ENCODE data around the gene HSPA1L. TPM values are rescaled to one million over a fixed set of nuclear protein-coding genes. Genes with fewer than 3 reads are reported as not detected.
A peak's percentile ranks its signal among the peaks of the same experiment; 100 is the strongest.
"Not testable (repeated sequence)": the region's sequence is repeated elsewhere in the genome, so short reads cannot be mapped to it uniquely, and the experiment has no call there.

The HSPA1L gene
- total RNA-seq, 4 donors from 2014 or later, result 1.3 to 2.3 (median 1.8) TPM

DNA sequence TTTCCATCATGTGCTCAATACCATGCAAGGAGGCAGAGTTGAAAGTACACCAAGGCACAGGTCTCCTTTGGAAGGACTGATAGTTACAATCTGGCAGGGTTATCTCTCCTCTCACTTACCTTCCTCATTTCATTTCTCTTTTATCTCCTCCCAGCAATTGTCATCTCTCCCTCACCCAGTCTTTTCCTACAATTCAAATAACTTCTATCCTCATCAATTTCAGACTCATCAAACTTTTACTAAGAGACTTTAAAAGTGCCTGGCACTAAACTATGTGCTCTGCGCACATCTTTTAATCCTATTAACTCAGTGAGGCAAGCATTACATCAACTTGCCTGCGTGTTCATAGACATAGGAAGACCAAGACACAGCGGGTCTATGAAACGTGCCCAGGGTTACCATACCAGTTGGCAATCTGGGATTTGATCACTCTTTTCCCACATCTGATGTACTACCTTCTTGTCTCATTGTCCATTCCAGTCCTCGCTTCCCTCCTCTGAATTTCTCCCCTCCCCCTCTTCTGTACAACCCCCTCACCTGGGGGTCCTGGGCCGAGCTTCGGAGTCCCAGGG, 20.7 kb downstream of the HSPA1L start:
- no peak for DNase-seq (ENCODE audit: low spot score in 2 of 2)
- peak overlapping the region; percentile 74 for H3K4me3 ChIP-seq (ENCODE audit: low read depth, poor library complexity, severe bottlenecking)
- TF ChIP-seq POLR2A (IDR thresholded peaks at IDR 0.05), result no peak
- TF ChIP-seq CTCF (IDR thresholded peaks at IDR 0.05), result no peak
- intact Hi-C loops (cut with DNase I; ENCODE audit: low total_unique reads), result no loop called here
- WGBS, 2 donors, result 7 to 9% methylated on average over 7 of the region's 7 CpGs

DNA sequence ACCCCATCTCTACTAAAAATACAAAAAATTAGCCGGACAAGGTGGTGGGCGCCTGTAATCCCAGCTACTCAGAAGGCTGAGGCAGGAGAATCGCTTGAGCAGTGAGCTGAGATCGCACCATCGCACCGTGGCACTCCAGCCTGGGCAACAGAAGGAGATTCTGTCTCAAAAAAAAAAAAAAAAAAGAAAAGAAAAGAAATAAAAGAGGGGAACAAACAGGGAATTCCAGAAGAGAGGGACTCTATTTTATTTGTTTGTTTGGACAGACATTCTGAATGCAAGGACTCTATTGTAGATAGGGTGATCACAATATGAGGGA, 21.2 kb downstream of the HSPA1L start:
- WGBS, 2 donors, result 87 to 88% methylated on average over 6 of the region's 6 CpGs
- H3K4me3 ChIP-seq (ENCODE audit: low read depth, poor library complexity, severe bottlenecking); intact Hi-C loops (cut with DNase I; ENCODE audit: low total_unique reads); DNase-seq (ENCODE audit: low spot score in 2 of 2): not testable (repeated sequence)

DNA sequence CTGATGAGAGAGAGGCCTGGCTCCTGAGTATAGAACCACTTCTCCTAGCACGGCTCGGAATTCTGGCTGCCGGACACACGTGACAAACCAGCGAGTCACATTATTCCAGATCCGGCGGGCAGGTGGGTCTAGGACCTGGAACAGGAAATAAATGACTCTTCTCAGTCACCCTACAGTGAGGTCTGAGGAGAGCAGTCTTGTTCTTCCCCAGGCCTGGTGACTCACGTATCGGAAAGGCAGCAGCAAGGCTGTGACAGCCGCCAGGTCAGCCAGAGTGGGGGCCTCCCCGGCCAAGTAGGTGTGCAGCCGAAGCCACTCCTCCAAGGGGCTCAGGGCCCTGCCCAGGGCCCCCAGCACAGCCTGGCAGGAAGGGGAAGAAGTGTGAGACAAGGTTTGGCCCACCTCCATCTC, 22.3 kb downstream of the HSPA1L start:
- TF ChIP-seq POLR2A (IDR thresholded peaks at IDR 0.05), result no peak
- TF ChIP-seq CTCF (IDR thresholded peaks at IDR 0.05), result no peak
- H3K4me3 ChIP-seq (ENCODE audit: low read depth, poor library complexity, severe bottlenecking), result no peak overlapping the region
- 90 to 93% methylated on average over 12 of the region's 12 CpGs for WGBS, 2 donors
- no peak for DNase-seq (ENCODE audit: low spot score in 2 of 2)
- intact Hi-C loops (cut with DNase I; ENCODE audit: low total_unique reads), result no loop called here

DNA sequence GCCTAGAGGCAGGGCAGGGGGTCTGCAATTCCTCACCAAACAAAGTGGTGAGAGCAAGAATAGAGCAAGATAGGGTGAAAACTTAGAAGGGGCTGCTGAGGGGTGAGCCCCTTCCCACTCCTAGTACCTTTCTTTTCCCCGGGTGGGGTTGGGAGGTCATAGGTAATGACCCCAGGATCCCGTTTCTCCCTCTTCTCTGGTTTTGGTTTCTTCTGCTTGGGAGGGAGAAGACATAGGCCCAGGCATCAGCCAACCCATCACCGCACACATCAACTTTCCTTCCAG, 23.1 kb downstream of the HSPA1L start:
- TF ChIP-seq CTCF (IDR thresholded peaks at IDR 0.05) (no peak), POLR2A (IDR thresholded peaks at IDR 0.05) (no peak)
- intact Hi-C loops (cut with DNase I; ENCODE audit: low total_unique reads), result no loop called here
- no peak overlapping the region for H3K4me3 ChIP-seq (ENCODE audit: low read depth, poor library complexity, severe bottlenecking)
- DNase-seq (ENCODE audit: low spot score in 2 of 2), result no peak
- WGBS, 2 donors, result 83 to 85% methylated on average over 3 of the region's 3 CpGs

DNA sequence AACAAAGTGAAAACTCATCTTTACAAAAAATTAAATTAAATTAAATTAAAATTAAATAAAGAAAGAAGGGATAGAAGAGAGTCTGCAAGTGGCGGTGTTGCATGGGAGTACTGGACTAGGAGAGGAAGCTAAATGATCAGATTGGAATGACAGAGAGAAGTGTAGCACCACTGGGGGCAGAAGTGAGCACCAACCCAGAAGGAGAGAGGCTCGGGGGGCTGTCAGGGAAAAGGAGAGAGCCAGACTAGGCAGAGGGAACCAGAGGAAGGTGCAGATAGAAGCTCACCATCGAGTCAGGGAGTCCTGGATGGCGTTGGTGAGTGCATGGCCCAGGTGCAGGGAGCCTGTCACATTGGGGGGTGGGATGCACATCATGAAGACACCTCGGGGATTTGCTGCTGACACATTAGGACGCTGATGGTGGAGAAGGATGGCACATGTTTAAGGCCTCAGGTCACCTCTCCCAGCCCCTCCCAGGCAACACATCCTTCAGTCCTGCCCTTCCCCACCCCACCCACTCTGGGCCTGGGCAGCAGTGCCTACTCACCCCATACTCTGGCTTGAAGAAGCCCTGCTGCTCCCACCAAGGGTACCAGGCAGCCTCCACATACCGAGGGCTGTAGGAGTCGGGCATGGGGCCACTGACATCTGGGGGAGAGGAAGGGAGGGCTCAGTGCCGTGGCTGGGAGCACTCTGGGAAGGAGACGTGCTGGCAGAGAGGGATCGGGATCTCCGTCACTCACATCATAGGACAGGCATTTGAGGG, 23.6 kb downstream of the HSPA1L start:
- TF ChIP-seq POLR2A (IDR thresholded peaks at IDR 0.05) (no peak), CTCF (IDR thresholded peaks at IDR 0.05) (no peak)
- 64 to 65% methylated on average over 12 of the region's 12 CpGs for WGBS, 2 donors
- H3K4me3 ChIP-seq (ENCODE audit: low read depth, poor library complexity, severe bottlenecking), result no peak overlapping the region
- intact Hi-C loops (cut with DNase I; ENCODE audit: low total_unique reads), result no loop called here
- no peak for DNase-seq (ENCODE audit: low spot score in 2 of 2)

- no peak for DNase-seq (ENCODE audit: low spot score in 2 of 2)
- intact Hi-C loops (cut with DNase I; ENCODE audit: low total_unique reads), result no loop called here
- 94 to 98% methylated on average over 11 of the region's 11 CpGs for WGBS, 2 donors
- TF ChIP-seq POLR2A (IDR thresholded peaks at IDR 0.05), result no peak
- no peak for TF ChIP-seq CTCF (IDR thresholded peaks at IDR 0.05)
- no peak overlapping the region for H3K4me3 ChIP-seq (ENCODE audit: low read depth, poor library complexity, severe bottlenecking)
Measured at GRCh38 chr6:31785475-31785874, 29.6 kb downstream of the HSPA1L start.

Data from lower leg skin (tissue), 4 donors.